ENCODE data around the gene OPHN1. TPM values are rescaled to one million over a fixed set of nuclear protein-coding genes. Genes with fewer than 3 reads are reported as not detected.
A peak's percentile ranks its signal among the peaks of the same experiment; 100 is the strongest.

OPHN1 gene
- total RNA-seq, 3 donors from 2014 or later, result 7.5 to 9.5 (median 7.6) TPM

GRCh38 chrX:68416592-68416991 is 16.7 kb downstream of the OPHN1 start:
- no peak overlapping the region for H3K4me3 ChIP-seq
- DNase-seq (peak in 1 of 3 donors; percentile 4), ATAC-seq (peak; percentile 73)
- no peaks in the 10 kb centered on the region for H3K9me3 ChIP-seq
- H3K4me1 ChIP-seq (ENCODE audit: low read depth), result no peaks in the 10 kb centered on the region
- no peak for TF ChIP-seq CTCF (IDR thresholded peaks at IDR 0.05)
- H3K36me3 ChIP-seq (ENCODE audit: low read depth), result no peaks in the 10 kb centered on the region
- intact Hi-C loops (cut with DNase I, micrococcal nuclease), result no loop called here

GRCh38 chrX:68415316-68415715 is 18.0 kb downstream of the OPHN1 start:
- no peaks in the 10 kb centered on the region for H3K36me3 ChIP-seq (ENCODE audit: low read depth)
- ATAC-seq (no peak), DNase-seq (peak in 1 of 3 donors; percentile 16)
- H3K4me1 ChIP-seq (ENCODE audit: low read depth), result no peaks in the 10 kb centered on the region
- no peak for TF ChIP-seq CTCF (IDR thresholded peaks at IDR 0.05)
- H3K4me3 ChIP-seq, result no peak overlapping the region
- no peaks in the 10 kb centered on the region for H3K9me3 ChIP-seq
- intact Hi-C loops (cut with DNase I, micrococcal nuclease), result no loop called here

GRCh38 chrX:68413254-68413653 is 20.0 kb downstream of the OPHN1 start:
- no peaks in the 10 kb centered on the region for H3K36me3 ChIP-seq (ENCODE audit: low read depth)
- ATAC-seq (no peak), DNase-seq (no peak)
- no peak for TF ChIP-seq CTCF (IDR thresholded peaks at IDR 0.05)
- no peaks in the 10 kb centered on the region for H3K4me1 ChIP-seq (ENCODE audit: low read depth)
- intact Hi-C loops (cut with DNase I, micrococcal nuclease), result no loop called here
- no peak overlapping the region for H3K4me3 ChIP-seq
- H3K9me3 ChIP-seq, result no peaks in the 10 kb centered on the region

GRCh38 chrX:68411729-68412128 is 21.6 kb downstream of the OPHN1 start:
- DNase-seq (no peak), ATAC-seq (no peak)
- no peak for TF ChIP-seq CTCF (IDR thresholded peaks at IDR 0.05)
- no peaks in the 10 kb centered on the region for H3K4me1 ChIP-seq (ENCODE audit: low read depth)
- intact Hi-C loops (cut with DNase I, micrococcal nuclease), result no loop called here
- H3K9me3 ChIP-seq, result no peaks in the 10 kb centered on the region
- H3K4me3 ChIP-seq, result no peak overlapping the region
- H3K36me3 ChIP-seq (ENCODE audit: low read depth), result no peaks in the 10 kb centered on the region

- no peaks in the 10 kb centered on the region for H3K9me3 ChIP-seq
- no peak overlapping the region for H3K4me3 ChIP-seq
- no peaks in the 10 kb centered on the region for H3K4me1 ChIP-seq (ENCODE audit: low read depth)
- intact Hi-C loops (cut with DNase I, micrococcal nuclease), result no loop called here
- TF ChIP-seq CTCF (IDR thresholded peaks at IDR 0.05), result no peak
- no peak for DNase-seq
- H3K36me3 ChIP-seq (ENCODE audit: low read depth), result no peaks in the 10 kb centered on the region
- no peak for ATAC-seq
Measured at GRCh38 chrX:68409194-68409593, 24.1 kb downstream of the OPHN1 start.

- no peak for TF ChIP-seq CTCF (IDR thresholded peaks at IDR 0.05)
- intact Hi-C loops (cut with DNase I, micrococcal nuclease), result no loop called here
- no peaks in the 10 kb centered on the region for H3K36me3 ChIP-seq (ENCODE audit: low read depth)
- ATAC-seq (no peak), DNase-seq (no peak)
- no peak overlapping the region for H3K4me3 ChIP-seq
- no peaks in the 10 kb centered on the region for H3K9me3 ChIP-seq
- no peaks in the 10 kb centered on the region for H3K4me1 ChIP-seq (ENCODE audit: low read depth)
Measured at GRCh38 chrX:68403522-68403921, 29.8 kb downstream of the OPHN1 start.

Data from mucosa of descending colon (tissue), 3 donors.